Activated T-helper 1 cell treated with anti-CD3 and anti-CD28 coated beads, Interleukin-2, amount 50 U/mL, for 16 hours (primary cell): ENCODE measurements around the gene COL4A2.
"Not testable (repeated sequence)": the region's sequence is repeated elsewhere in the genome, so short reads cannot be mapped to it uniquely, and the experiment has no call there.

Experiments used
- DNase-seq, 2 donors: peaks; one replicate each; pipeline ENCODE4 v3.0.0-alpha.2; 2020; ENCODE audit warnings: low read depth in 1 of 2, low spot score in 1 of 2

COL4A2 gene

GRCh38 chr13:110486880-110487279 lies 179.8 kb downstream of the COL4A2 start:
- DNase-seq, result not testable (repeated sequence)

- no peak for DNase-seq
Measured at GRCh38 chr13:110490009-110490770, 183.1 kb downstream of the COL4A2 start.

GRCh38 chr13:110491869-110492678 lies 185.0 kb downstream of the COL4A2 start:
- DNase-seq, result no peak

- DNase-seq, result no peak
Measured at GRCh38 chr13:110492679-110493593, 185.9 kb downstream of the COL4A2 start.

- no peak for DNase-seq
Measured at GRCh38 chr13:110493613-110494012, 186.5 kb downstream of the COL4A2 start.

- DNase-seq, result no peak
Measured at GRCh38 chr13:110495376-110495775, 188.3 kb downstream of the COL4A2 start.

GRCh38 chr13:110495881-110496280 lies 188.8 kb downstream of the COL4A2 start:
- DNase-seq, result no peak

GRCh38 chr13:110496281-110496680 lies 189.2 kb downstream of the COL4A2 start:
- DNase-seq, result no peak

- DNase-seq, result no peak
Measured at GRCh38 chr13:110497003-110497402, 189.9 kb downstream of the COL4A2 start.

- not testable (repeated sequence) for DNase-seq
Measured at GRCh38 chr13:110497896-110498295, 190.8 kb downstream of the COL4A2 start.

GRCh38 chr13:110498327-110498726 lies 191.2 kb downstream of the COL4A2 start:
- DNase-seq, result no peak

GRCh38 chr13:110498765-110499164 lies 191.7 kb downstream of the COL4A2 start:
- no peak for DNase-seq

GRCh38 chr13:110499621-110500281 lies 192.7 kb downstream of the COL4A2 start:
- DNase-seq, result no peak

GRCh38 chr13:110500341-110500740 lies 193.3 kb downstream of the COL4A2 start:
- no peak for DNase-seq

- no peak for DNase-seq
Measured at GRCh38 chr13:110501188-110501587, 194.1 kb downstream of the COL4A2 start.

GRCh38 chr13:110503037-110503901 lies 196.2 kb downstream of the COL4A2 start:
- DNase-seq, result no peak

- DNase-seq, result no peak
Measured at GRCh38 chr13:110503979-110504499, 197.0 kb downstream of the COL4A2 start.

- DNase-seq, result no peak
Measured at GRCh38 chr13:110505594-110505993, 198.5 kb downstream of the COL4A2 start.

- DNase-seq, result no peak
Measured at GRCh38 chr13:110506396-110506795, 199.3 kb downstream of the COL4A2 start.
